GM12801 (cell line): Measurements from ENCODE around the gene KIAA0232.

Experiments
- TF ChIP-seq, protein P1 (sequence below): IDR thresholded peaks from one replicate; pipeline ENCODE4 v1.5.1; 2011; ENCODE audit warnings: control low read depth; ENCODE audit not compliant: insufficient read length; ENCODE audit errors: extremely low read depth

The KIAA0232 gene

DNA sequence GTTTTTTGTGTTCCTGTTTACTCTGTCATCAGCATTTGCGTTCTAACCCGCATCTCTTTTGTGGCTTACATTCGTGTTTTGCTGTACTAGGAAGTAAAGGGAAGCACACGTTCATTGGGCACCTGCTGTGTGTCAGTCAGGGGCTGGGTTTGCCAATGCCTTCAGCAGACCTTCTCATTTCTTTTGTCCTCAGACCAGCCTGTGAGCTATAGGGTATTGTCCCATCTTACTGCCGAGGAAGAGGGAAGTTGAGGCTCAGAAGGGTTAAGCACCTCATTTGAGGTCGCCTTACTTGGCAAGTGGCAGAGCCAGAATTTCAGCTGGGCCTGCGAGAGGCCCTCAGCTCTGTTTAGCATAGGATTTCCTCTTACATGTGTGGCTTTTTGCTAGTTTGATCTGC lies 135.8 kb downstream of the KIAA0232 start:
- TF ChIP-seq, protein P1, sequence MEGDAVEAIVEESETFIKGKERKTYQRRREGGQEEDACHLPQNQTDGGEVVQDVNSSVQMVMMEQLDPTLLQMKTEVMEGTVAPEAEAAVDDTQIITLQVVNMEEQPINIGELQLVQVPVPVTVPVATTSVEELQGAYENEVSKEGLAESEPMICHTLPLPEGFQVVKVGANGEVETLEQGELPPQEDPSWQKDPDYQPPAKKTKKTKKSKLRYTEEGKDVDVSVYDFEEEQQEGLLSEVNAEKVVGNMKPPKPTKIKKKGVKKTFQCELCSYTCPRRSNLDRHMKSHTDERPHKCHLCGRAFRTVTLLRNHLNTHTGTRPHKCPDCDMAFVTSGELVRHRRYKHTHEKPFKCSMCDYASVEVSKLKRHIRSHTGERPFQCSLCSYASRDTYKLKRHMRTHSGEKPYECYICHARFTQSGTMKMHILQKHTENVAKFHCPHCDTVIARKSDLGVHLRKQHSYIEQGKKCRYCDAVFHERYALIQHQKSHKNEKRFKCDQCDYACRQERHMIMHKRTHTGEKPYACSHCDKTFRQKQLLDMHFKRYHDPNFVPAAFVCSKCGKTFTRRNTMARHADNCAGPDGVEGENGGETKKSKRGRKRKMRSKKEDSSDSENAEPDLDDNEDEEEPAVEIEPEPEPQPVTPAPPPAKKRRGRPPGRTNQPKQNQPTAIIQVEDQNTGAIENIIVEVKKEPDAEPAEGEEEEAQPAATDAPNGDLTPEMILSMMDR = no peak

- TF ChIP-seq, protein P1 = no peak
These were observed 137.6 kb downstream of the KIAA0232 start for GRCh38 chr4:6920171-6920570.

- TF ChIP-seq, protein P1 = no peak
These were observed 141.0 kb downstream of the KIAA0232 start for GRCh38 chr4:6923507-6923906.

- TF ChIP-seq, protein P1 = no peak
These were observed 141.8 kb downstream of the KIAA0232 start for GRCh38 chr4:6924361-6924779.

GRCh38 chr4:6925357-6925836 lies 142.9 kb downstream of the KIAA0232 start:
- TF ChIP-seq, protein P1 = no peak

- TF ChIP-seq, protein P1 = no peak
These were observed 143.6 kb downstream of the KIAA0232 start for GRCh38 chr4:6926081-6926480.

- TF ChIP-seq, protein P1 = no peak
These were observed 144.4 kb downstream of the KIAA0232 start for GRCh38 chr4:6926681-6927478.
